Adipose tissue (tissue), 3 donors: ENCODE results near the gene SUSD1. TPM values are rescaled to one million over a fixed set of nuclear protein-coding genes. Genes with fewer than 3 reads are reported as not detected.

ENCODE experiments used
- H3K27ac ChIP-seq: one replicate; pipeline ENCODE4 v1.5.1; 2013; ENCODE audit warnings: low read depth, low read length
- WGBS, 3 donors: extraction: QIAGEN DNeasy Blood & Tissue Kit; methylation state at CpG; one replicate each; pipeline ENCODE4 v1.1.7; 2013; 5-methylcytosine and 5-hydroxymethylcytosine counted together
- polyA plus RNA-seq, 3 donors: library from polyadenylated mRNA; stranded (reverse); fragments of 200-250 nt; gene quantifications; one replicate each; pipeline ENCODE4 v1.2.3, GENCODE V29; 2013
- donor health status: healthy with polysubstance abuse.
- donor health status: Bipolar disorder and iron deficiency.
- donor health status: healthy.

SUSD1 gene
- polyA plus RNA-seq, 3 donors = 2.9 to 6.5 (median 5.7) TPM

DNA sequence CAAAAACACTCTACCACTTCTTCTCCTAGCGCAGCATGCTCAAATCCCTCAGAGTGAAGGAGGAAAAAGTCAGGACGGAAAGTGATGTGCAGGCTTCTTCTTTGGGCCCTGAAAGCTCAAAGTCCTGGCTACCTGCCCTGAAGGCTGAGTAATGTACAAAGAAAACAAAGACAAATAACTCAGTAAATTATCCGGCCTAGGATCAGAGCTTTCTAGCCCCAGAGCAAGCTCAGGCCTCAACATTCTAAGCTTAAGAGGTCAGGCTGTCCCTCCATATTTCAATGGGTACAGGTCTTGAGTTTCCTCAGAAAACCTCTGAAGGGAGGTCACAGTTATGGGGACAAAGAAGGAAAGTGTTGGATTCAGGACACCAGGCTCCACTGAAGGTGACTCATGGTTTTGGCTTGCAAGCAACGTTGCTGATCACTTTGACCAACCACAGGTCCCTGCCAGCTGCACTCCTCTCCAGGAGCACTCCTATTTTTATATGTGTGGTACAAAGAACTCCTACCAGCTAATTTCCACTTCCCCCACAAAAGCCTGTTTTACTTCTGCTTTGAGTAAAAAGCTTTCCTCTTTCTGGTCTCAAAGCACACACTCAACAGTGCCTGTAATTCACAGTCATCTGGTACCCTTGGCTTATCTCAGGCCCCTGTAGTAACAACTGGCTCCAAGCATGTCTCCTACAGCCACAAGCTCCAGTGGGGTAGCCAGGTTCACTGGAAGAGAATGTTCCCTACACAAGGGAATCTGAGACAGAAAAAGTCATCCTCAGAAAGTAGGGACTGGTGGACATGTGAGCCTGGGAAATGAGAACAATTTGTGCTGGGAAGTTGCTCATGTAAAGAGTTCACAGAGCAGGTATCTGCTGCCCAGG is 162.8 kb downstream of the SUSD1 start:
- H3K27ac ChIP-seq = no peak overlapping the region
- 34 to 49% (median 38%) methylated on average over 4 of the region's 4 CpGs for WGBS, 3 donors

DNA sequence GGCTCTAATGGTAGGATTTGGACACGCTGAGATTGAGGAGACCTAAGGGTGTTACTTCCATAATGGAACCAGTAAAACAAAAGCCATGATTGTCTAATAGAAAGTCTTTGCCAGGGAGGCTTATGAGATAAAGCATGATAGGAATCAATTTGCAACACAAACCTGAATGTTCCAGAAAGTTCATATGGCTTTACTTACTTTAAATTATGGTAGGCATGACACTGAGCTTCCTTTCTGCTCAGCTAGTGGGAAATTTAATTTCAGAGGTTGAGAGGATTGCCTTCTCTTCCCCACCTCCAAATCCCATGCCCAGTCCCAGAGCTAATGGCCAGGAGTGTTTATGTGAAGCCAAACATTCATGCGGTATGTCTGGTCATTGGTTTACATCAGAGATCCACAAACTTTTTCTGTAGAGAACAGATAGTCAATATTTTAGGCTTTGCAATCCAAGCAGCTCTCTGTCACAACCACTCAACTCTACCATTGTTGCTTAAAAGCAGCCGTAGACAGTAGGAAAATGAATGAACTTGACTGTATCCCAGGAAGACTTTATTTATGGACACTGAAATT is 164.0 kb downstream of the SUSD1 start:
- 90 to 96% (median 92%) methylated on average over 3 of the region's 3 CpGs for WGBS, 3 donors
- H3K27ac ChIP-seq = no peak overlapping the region

DNA sequence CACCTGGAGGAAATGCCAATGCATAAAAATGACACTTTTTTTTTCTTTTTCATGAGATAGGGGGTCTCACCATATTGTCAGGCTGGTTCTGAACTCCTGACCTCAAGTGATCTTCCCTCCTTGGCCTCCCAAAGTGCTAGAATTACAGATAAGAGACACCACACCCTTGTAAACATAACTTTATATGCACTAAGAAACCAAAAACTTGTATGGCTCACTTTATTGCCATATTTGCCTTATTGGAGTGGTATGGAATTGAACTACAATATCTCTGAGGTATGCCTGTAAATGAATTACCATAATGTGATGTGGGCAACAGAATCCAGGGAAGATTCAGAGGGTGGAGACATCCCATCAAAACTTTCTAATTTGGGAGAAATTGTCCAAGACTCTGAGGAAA is 164.6 kb downstream of the SUSD1 start:
- H3K27ac ChIP-seq = no peak overlapping the region

DNA sequence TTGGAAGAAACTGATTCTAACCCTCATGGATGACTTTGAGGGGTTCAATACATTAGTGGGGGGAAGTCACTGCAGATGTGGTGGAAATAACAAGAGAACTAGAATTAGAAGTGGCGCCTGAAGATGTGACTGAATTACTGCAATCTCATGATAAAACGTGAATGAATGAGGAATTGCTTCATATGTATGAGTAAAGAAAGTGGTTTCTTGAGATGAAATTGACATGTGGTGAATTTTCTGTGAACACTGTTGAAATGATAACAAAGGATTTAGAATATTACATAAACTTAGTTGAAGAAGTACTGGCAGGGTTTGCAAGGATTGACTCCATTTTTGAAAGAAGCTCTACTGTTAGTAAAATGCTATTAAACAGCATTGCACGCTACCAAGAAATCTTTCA is 165.4 kb downstream of the SUSD1 start:
- H3K27ac ChIP-seq = no peak overlapping the region
- 65 to 97% (median 78%) methylated on average over 3 of the region's 3 CpGs for WGBS, 3 donors

DNA sequence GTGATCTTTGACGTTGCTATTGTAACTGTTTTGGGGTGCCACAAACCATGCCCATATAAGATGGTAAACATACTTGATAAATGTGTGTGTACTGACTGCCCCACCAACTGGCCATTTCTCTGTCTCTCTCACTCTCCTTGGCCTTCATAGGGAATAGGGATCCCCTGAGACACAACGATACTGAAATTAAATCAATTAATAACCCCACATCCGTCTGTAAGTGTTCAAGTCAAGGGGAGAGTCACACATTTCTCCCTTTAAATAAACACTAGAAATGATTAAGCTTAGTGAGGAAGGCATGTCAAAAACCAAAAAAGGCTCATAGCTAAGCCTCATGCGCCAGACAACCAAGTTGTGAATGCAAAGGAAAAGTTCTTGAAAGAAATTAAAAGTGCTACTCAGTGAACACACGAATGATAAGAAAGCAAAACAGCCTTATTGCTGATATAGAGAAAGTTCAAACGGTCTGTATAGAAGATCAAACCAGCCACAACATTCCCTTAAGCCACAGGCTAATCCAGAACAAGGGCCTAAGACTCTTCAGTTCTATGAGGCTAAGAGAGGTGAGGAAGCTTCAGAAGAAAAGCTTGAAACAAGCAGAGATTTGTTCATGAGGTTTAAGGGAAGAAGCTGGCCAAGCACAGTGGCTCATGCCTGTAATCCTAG is 167.4 kb downstream of the SUSD1 start:
- WGBS, 3 donors = 65 to 81% (median 76%) methylated on average over 6 of the region's 6 CpGs
- H3K27ac ChIP-seq = no peak overlapping the region

DNA sequence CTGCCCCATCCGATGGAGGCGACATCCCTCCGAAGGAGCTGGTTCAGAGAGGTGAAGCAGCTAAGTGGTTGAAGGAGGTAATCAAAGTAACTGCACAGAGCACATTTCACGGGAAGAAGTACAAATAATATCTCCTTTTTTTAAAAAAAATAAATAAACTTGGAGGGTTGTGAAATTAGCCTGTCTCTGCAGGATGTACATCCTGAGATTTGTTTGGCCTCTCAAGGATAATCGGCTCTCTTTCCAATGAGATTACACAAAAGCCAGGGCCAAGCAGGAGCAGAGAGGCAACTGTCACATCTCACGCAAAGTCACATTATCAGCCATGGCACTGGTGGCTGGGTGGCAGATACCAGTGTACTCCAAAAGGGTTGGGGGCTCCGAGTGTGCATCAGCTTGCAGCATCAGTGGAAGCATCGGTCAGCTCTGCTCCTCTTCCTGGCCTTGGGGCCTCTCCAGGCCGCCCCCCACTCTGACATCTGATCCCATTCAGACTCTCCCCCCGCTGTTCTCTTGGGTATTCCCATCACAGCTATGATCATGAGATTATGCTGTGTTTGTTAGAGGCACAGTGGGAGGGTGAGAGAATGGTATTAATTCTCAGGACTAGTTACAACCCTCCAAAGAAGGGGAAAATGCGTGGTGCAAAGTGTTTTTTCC is 168.6 kb downstream of the SUSD1 start:
- 83 to 85% (median 84%) methylated on average over 11 of the region's 11 CpGs for WGBS, 3 donors

DNA sequence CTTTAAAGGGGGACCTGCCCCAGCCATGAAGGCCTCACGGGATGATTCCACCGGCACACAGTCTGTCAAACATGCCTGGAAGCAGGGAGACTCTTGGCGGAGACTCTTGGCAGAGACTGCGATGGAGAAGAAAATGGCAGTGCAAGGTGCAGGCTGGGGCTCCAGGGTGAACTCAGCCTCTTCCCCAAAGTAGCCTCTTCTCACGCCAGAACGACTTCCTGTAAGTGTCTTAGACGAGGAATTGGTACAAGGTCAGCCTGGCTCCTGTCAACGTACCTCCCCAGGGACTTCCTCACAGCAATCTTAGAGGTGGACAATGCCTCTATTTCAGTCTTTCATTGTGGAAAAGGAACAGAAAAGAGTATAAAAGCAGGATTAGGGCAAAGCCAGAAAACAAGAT is 169.2 kb downstream of the SUSD1 start:
- WGBS, 3 donors = 52 to 73% (median 58%) methylated on average over 8 of the region's 8 CpGs
- H3K27ac ChIP-seq = no peak overlapping the region

More for the DNA sequence above, 168.6 kb downstream of the SUSD1 start:
- no peak overlapping the region for H3K27ac ChIP-seq

DNA sequence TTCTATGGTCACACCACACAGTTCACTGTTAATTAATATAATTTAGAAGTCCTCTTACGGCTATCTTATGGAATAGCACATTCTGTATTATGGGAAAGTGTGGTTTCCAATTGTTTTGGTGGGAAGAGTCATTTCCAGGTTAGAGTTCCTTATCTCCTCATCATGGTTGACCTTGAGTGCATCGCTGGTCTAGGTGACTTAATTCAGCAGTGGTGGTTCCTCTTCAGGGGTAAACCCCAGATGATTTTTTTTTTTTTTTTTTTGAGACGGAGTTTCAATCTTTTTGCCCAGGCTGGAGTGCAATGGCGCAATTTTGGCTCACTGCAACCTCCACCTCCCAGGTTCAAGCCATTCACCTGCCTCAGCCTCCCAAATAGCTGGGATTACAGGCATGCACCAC is 171.6 kb downstream of the SUSD1 start:
- H3K27ac ChIP-seq = no peak overlapping the region
- WGBS, 3 donors = 83 to 97% (median 93%) methylated on average over 4 of the region's 4 CpGs

DNA sequence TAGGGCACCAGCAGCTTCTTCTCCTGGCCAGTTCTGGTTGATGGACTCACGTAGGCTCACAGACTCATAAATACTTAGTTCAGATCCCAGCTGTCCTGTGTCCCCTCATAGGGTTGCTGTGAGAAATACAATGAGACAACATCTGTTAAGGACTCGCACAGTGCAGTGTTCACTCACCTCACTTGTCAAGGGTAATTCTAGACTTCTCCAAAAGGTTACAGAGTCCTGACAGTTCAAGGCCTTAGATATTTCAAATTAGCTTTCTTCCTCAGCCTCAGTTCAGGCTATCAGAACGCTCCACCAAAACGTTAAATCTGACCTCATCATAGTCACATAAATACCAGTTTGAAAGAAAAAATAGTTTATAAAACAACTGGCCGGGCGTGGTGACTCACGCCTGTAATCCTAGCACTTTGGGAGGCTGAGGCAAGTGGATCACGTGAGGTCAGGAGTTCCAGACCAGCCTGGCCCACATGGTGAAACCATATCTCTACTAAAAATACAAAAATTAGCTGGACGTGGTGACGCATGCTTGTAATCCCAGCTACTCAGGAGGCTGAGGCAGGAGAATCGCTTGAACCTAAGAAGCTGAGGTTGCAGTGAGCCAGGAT is 172.1 kb downstream of the SUSD1 start:
- H3K27ac ChIP-seq = no peak overlapping the region
- 86 to 93% (median 93%) methylated on average over 11 of the region's 11 CpGs for WGBS, 3 donors

DNA sequence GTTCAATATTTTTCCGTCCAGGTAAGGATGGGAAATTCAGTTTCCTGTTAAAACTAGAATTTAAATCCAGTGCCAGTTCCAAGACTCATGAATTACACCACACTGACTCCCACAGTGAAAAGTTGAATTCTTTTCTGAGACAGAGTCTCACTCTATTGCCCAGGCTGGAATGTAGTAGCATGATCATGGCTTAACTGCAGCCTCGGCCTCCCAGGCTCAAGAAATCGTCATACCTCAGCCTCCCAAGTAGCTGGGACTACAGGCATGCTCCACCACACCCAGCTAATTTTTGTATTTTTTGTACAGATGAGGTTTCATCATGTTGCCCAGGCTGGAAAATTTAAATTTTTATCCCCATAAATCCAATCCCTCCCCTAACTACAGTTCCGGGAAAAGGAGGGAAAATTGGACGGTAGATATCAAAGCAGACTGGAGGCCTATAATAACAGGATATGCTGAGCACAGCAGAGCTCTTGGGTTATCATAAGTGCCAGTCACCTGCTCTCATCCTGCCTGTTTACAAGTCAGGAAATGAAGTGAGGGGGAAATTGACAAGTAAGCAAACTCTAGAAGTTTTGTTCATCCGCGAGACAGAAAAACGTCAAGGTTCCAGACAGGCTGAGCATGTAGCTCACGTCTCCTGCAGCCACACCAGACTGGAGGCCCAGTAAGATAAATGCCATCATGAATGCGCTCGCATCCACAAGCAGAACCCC is 172.8 kb downstream of the SUSD1 start:
- 74 to 80% (median 80%) methylated on average over 11 of the region's 11 CpGs for WGBS, 3 donors
- H3K27ac ChIP-seq = no peak overlapping the region

DNA sequence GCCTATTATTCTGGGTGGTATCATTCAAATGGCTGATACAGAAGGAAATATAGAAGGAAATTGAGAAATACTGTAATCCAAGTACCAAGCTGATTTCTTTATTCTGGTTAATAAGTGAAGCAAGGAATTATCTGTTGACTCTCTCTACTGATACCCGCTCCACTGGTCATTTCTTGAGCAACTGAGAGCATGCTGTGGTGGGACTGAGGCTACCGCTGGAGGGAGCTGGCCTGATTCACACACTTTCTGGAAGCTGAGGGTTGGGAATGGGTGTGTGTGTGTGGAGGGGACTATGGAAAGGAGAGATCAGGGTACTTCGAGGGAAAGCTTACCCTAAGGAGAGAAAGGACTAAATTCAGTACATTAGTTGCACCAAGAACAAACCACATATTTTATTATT is 174.4 kb downstream of the SUSD1 start:
- H3K27ac ChIP-seq = no peak overlapping the region
- WGBS, 3 donors = 73 to 88% (median 76%) methylated on average over 3 of the region's 3 CpGs

DNA sequence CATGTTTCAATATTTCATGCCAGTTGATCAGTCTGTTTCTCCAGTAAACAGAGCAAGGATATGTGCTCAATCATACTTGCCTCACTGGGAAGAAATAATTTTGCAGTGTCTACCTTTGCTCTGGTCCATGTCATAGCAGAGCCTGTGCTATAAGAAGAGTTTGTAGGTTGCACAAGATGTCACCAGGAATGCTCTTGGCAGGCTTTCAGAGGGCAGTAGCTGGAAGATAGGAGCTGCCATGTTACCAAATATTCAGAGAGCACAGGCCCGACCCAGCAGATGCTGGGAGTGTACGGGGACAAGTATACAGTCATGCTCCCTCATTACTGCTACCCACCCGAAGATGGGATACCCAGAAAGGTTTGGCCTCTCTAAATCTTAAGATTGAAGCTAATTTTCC is 175.8 kb downstream of the SUSD1 start:
- no peak overlapping the region for H3K27ac ChIP-seq
- 87 to 97% (median 87%) methylated on average over 3 of the region's 3 CpGs for WGBS, 3 donors

DNA sequence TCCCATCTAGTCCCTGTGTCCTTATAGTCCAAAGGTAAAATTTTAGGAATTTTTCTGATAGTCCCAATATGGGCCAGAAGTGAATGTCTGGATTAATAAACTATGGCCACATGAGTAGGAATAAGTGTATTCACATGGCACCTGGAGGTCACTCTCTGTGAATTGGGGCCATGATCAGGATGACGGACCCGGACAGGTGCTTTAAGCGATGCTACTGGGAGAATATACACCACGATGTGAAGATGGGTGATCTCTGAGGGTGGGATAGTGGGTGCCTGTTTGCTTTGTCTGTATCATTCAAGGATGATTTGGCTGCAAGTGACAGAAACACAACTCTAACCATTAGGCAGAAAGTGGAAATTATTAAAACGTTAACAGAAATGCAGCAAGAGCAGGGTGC is 177.3 kb downstream of the SUSD1 start:
- WGBS, 3 donors = 94 to 99% (median 95%) methylated on average over 5 of the region's 5 CpGs
- no peak overlapping the region for H3K27ac ChIP-seq

DNA sequence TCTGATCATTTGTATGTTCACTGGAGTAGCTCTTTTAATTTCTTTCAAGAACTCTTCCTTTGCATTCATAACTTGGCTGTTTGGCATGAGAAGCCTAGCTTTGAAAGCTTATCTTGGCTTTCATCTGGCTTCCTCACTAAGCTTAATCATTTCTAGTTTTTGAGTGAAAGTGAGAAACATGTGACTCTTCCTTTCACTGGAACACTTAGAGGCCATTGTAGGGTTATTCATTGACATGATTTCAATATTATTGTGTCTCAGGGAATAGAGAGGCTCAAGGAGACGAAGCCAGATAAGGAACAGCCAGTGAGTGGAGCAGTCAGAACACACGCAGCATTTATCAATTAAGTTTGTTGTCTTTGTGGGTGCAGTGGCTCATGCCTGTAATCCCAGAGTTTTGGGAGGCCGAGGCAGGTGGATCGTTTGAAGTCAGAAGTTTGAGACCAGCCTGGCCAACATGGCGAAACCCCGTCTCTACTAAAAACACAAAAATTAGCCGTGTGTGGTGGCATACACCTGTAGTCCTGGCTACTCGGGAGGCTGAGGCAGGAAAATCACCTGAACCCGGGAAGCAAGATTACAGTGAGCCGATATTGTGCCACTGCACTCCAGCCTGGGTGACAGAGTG is 180.2 kb downstream of the SUSD1 start:
- H3K27ac ChIP-seq = no peak overlapping the region
- 84 to 93% (median 88%) methylated on average over 10 of the region's 10 CpGs for WGBS, 3 donors

DNA sequence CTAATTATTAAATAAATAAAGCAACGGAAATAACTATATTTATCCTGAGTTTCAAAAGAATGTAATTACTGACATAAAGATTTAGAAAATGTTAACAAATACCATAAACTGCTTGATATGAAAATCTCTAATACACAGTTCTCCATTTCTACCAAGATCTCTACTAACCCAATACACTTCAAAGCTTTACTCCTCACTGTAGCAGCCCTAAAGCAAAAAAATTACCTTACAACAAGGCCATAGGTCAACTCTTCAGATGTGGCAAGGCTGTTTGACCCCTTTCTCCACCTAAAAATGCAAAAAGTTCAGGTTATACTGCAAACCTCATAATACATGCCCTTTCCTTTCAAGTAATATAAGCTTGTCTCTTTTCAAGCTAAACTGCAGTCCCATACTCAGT is 181.8 kb downstream of the SUSD1 start:
- 39 to 75% (median 63%) methylated on average over 1 of the region's 1 CpG for WGBS, 3 donors
- no peak overlapping the region for H3K27ac ChIP-seq

DNA sequence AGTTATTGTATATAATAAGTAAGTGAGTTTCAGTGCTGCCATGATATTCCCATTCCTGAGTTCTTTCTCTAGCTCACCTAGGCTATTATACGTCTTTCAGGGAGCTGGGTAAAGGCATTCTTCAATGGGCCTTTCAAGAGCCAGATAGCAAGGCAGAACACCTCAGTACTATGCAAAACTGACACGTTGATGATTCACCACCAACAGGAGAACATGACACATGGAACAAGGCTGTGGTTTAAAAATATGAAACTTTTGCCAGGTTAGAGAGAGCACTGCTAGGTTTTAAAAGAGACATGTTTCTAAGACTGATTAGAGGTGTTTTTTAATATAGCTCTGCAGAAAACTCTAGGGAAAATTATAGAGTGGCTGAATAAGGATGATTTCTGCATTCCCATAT is 182.6 kb downstream of the SUSD1 start:
- H3K27ac ChIP-seq = no peak overlapping the region
- 75 to 81% (median 80%) methylated on average over 2 of the region's 2 CpGs for WGBS, 3 donors

DNA sequence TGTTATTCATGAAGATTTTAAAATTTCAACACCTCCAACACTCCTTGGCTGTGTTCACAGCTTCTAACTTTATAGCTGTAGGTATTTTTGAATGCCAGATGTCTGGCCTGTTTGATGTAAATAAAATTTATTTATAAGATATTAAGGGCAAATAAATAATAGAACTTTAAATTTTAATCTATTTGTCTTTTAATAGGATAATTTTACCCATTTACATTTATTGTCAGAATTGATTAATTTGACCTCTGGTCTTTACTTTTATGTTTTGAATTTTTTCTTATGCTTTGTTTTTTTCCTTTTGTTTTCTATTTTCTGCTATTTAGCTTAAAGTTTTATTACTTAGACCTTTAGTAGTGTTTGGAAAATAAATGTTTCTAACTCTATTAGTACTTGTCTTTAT is 183.9 kb downstream of the SUSD1 start:
- no peak overlapping the region for H3K27ac ChIP-seq
